M059J (cell line): ENCODE results near the gene VIT. TPM values are rescaled to one million over a fixed set of nuclear protein-coding genes. Genes with fewer than 3 reads are reported as not detected.

Experiments used
- DNase-seq: peaks from one replicate; pipeline ENCODE4 v3.0.0-alpha.2; 2012; ENCODE audit warnings: low read depth
- total RNA-seq: library from RNA; depleted of rRNA; stranded (reverse); fragments of >200 nt; shearing (Covaris generic); gene quantifications from 2 replicates; pipeline ENCODE4 v1.2.3, GENCODE V29; 2014

The VIT gene
- total RNA-seq, 1 experiment from 2014 or later = 44.7 TPM

- no peak for DNase-seq
Measured at GRCh38 chr2:36762764-36763490, 66.4 kb downstream of the VIT start.

- DNase-seq = no peak
Measured at GRCh38 chr2:36769106-36769505, 72.6 kb downstream of the VIT start.

GRCh38 chr2:36770542-36771287 lies 74.2 kb downstream of the VIT start:
- DNase-seq = peak; percentile 61

DNA sequence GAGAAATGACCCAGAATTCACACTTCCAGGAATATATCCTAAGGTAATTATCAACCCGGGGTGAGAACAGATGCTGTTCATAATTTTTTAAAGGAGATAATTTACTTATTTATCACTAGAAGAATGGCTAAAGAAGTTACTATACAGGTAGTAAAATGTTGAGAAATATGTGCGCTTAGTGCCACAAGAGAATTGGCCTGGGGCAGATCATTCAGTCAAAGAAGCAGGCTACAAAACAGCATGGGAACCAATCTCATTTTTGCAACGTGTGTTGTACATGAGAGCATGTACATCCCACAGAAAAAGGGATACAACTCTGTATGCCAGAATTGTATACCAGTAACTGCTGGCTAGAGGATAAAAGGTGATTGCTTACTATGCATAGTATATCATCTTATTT lies 75.2 kb downstream of the VIT start:
- no peak for DNase-seq

- no peak for DNase-seq
Measured at GRCh38 chr2:36773947-36774346, 77.4 kb downstream of the VIT start.

DNA sequence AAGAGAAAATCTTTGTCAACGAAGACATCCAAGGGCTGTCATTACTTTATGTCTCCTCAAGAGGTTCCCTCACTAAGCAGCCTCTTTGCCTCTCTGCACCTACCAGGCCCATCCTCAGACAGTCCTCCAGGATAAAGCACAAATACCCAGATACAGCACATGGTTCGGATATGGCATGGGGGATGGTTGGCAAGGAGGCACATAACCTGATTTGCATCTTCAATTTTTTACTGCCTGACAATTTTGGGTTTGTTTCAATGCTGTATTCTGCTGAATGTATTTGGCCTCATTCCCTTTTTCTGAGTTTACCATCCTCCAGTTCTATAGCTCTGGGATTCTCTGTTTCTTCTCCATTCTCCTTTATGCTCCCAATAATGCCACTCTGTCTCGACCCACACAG lies 78.8 kb downstream of the VIT start:
- no peak for DNase-seq

- DNase-seq = no peak
Measured at GRCh38 chr2:36775806-36776205, 79.3 kb downstream of the VIT start.

DNA sequence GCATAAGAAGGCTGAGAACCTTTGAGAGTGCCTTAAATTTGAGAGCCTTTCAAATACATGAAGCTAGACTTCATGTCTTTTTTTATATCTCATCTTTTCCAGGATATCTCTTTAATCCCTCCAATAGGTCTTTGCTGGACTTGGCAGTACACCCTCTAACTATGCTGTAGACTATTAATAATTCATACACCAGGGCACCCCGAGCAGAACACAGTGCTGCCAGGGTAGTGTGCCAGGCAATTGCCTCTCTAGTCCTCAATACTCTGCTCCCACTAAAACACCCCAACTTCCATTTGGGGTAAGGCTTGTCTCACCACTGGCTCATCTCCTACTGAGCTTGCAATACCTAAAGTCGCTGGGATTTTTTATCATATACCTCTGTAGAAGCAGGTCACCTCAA lies 80.8 kb downstream of the VIT start:
- no peak for DNase-seq

GRCh38 chr2:36777788-36778187 lies 81.3 kb downstream of the VIT start:
- no peak for DNase-seq

DNA sequence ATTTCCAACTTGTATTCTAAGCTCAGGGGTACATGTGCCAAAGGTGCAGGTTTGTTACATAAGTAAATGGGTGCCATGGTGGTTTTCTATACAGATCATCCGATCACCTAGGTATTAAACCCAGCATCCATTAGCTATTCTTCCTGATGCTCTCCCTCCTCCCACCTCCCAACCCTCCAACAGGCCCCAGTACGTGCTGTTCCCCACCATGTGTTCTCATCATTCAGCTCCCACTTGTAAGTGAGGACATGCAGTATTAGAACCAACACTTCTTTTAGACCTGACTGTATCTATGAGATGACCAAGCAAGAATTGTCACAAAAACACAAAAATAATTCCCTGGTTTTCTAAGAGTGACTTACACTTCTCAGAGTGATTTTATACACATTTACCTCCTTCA lies 83.0 kb downstream of the VIT start:
- no peak for DNase-seq

GRCh38 chr2:36780231-36780839 lies 83.8 kb downstream of the VIT start:
- DNase-seq = peak; percentile 66

DNA sequence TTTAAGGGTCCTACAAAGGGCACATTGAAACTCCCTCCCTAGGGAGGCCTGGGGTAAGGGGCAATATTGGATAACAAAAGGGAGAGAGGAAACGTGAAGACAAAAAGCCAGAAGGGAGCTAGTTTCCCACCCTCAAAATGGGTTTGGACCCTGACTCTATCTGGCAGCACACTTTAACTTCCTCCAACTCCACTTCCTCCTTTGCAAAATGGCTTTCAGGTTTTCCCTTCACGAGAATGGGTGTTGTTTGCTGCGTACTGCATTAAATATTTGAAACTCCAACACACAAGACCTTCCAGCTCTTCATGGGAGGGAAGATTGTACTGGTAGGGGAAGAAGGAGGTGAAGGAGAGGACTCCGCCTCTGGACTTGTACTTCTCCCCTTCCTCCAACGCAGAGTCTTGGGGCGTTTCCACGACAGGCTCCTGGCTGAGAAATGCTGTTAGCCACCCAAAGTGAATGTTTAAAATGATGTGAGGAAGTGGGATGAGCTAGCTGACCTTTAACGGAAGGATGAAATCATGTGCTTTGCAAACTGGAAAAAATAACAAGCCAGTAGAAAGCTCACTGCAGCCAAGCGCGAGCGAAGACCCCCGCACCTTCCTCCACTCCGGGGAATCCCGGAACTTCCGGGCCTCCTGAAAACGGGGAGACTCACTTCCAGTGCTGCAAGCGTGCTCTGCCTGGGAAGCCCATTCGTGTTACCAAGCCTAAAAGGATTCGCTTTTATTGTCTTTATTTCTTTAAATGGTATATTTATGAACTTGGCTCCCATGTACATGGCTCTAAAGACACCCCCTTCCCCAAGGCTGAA lies 85.6 kb downstream of the VIT start:
- DNase-seq = no peak

DNA sequence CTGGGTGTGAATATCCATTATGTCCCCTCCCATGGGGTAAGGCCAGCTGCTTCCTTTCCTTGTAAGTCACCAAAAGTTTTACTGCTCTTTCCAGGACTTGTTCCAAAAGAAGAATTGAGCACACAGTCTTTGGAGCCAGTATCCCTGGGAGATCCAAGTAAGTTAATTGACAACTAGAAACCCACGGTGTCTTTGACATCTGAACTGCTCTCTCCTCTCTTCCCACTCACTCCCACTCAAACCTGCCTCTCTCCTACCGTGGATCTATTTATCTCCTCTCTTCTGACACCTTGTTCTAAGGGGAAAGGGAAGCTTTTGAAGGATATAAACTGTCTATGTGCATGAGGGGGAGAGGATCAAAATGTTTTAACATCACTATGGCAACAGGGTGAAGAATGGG lies 86.7 kb downstream of the VIT start:
- no peak for DNase-seq

- peak; percentile 63 for DNase-seq
Measured at GRCh38 chr2:36785179-36785795, 88.8 kb downstream of the VIT start.

GRCh38 chr2:36789181-36789804 lies 92.8 kb downstream of the VIT start:
- no peak for DNase-seq

- DNase-seq = no peak
Measured at GRCh38 chr2:36792951-36793350, 96.4 kb downstream of the VIT start.

DNA sequence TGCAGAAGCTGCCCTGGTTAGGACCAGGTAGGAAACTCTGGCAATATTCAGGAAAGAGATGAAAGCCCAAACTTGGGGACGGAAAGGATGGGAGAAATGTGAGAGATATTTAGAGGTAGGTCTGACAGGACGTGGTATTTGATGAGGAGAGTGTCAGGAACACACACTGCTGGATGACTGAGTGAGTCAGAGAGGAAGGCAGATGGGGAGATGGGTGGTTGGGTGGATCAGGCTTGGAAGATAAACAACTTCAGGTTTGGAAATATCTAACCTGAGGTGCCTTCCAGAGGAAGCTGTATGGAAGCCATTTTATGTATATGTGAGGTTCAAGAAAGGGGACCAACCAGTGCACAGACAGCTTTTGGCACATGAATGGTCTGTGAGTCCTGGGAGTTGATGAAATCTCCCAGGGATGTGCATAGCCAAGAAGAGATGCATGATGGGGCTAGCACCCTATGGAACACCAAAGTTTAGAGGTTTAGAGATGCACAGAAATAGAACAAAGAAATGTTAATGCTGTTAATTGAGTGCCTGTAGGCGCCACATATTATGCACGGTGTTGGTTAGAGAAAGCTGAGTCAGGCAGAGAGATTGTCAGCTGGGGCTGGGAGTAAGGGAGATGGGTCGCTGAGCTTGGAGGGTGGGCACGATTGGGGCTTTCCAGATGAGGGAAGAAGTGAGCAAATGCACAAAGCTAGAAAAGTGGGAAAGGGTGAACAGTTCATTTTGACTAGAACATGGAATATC lies 101.0 kb downstream of the VIT start:
- peak; percentile 21 for DNase-seq

GRCh38 chr2:36798724-36799123 lies 102.2 kb downstream of the VIT start:
- DNase-seq = no peak

- no peak for DNase-seq
Measured at GRCh38 chr2:36800381-36800780, 103.9 kb downstream of the VIT start.

- no peak for DNase-seq
Measured at GRCh38 chr2:36801088-36801487, 104.6 kb downstream of the VIT start.
